Measurements from ENCODE around the gene METTL8. TPM values are rescaled to one million over a fixed set of nuclear protein-coding genes. Genes with fewer than 3 reads are reported as not detected.
A peak's percentile ranks its signal among the peaks of the same experiment; 100 is the strongest.

Gene METTL8
- total RNA-seq, 1 experiment from 2014 or later: 55.1 TPM

DNA sequence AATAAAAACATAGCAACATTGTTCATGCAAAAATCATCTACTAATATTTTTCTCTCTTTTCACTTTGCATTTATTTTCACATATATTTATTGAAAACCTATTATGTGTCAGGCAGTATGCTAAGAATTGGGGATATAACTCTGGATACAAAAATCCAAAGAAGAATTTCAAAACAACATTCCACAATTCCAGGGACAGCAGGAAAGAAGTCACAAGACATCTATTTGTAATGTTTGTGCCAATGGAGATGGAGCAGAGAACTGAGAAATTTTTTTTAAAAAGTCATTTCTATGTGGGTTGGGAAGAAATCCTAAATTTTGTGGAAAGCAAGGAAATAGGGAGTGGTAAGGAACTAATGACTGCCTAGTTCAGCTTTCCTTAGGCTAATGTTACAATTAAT is 144.5 kb downstream of the METTL8 start:
- no peaks in the 10 kb centered on the region for H3K27me3 Mint-ChIP-seq (ENCODE audit: insufficient read depth, unreplicated experiment)
- intact Hi-C loops (cut with micrococcal nuclease): no loop called here
- ChIA-PET CTCF (interaction anchor here (0.7 kb wide), 1 partner anchor 1137 kb away, joined by 3 read pairs; no protein-coding TSS in a partner anchor), POLR2A (interaction anchor here (0.6 to 0.7 kb wide), 2 partner anchors 54 to 268 kb away, joined by 3 to 4 read pairs; no protein-coding TSS in a partner anchor)
- H3K36me3 Mint-ChIP-seq (ENCODE audit: insufficient read depth, unreplicated experiment): no peaks in the 10 kb centered on the region
- no peak overlapping the region for H3K27ac Mint-ChIP-seq (ENCODE audit: low read depth, unreplicated experiment)
- DNase-seq (ENCODE audit: unreplicated experiment): no peak
- no peak overlapping the region for H3K4me3 Mint-ChIP-seq (ENCODE audit: unreplicated experiment)
- no peaks in the 10 kb centered on the region for H3K9me3 Mint-ChIP-seq (ENCODE audit: unreplicated experiment)
- no TSS peak for BruUV-seq (replicated peaks)
- no peak for TF ChIP-seq CTCF (IDR thresholded peaks at IDR 0.05; ENCODE audit: unreplicated experiment)
- H3K4me1 Mint-ChIP-seq (ENCODE audit: insufficient read depth, unreplicated experiment): peaks cover 6% of the 10 kb centered on the region

DNA sequence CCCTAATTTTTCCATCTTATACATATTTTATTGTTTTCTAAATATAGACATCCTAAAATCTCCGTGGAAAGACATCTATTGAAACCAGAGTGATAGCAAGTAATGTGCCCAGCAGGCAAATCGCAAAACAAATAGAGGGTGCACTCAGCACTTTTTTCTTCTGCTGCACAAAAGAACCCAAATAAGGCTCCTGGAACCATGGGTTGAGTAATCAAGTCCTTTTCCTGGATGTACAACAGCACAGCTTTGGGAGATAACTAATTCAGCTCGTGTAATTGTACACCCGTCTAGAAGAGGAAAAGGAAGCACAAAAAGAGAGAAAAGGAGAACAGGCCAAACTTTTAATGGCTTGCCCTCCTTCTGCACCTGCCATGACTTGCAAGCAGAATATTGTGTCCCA is 146.2 kb downstream of the METTL8 start:
- intact Hi-C loops (cut with micrococcal nuclease): no loop called here
- no peaks in the 10 kb centered on the region for H3K27me3 Mint-ChIP-seq (ENCODE audit: insufficient read depth, unreplicated experiment)
- peaks cover 6% of the 10 kb centered on the region for H3K4me1 Mint-ChIP-seq (ENCODE audit: insufficient read depth, unreplicated experiment)
- peak overlapping the region; percentile 4 for H3K27ac Mint-ChIP-seq (ENCODE audit: low read depth, unreplicated experiment)
- ChIA-PET CTCF (interaction anchor here (0.6 to 1.3 kb wide), 2 partner anchors 21 to 129 kb away, joined by 4 to 6 read pairs; no protein-coding TSS in a partner anchor), POLR2A (interaction anchor here (0.5 to 1.6 kb wide), 8 partner anchors 9 to 128 kb away, joined by 3 to 8 read pairs (median 4); no protein-coding TSS in a partner anchor)
- no peaks in the 10 kb centered on the region for H3K9me3 Mint-ChIP-seq (ENCODE audit: unreplicated experiment)
- H3K36me3 Mint-ChIP-seq (ENCODE audit: insufficient read depth, unreplicated experiment): no peaks in the 10 kb centered on the region
- BruUV-seq (replicated peaks): no TSS peak
- no peak for DNase-seq (ENCODE audit: unreplicated experiment)
- no peak for TF ChIP-seq CTCF (IDR thresholded peaks at IDR 0.05; ENCODE audit: unreplicated experiment)
- H3K4me3 Mint-ChIP-seq (ENCODE audit: unreplicated experiment): no peak overlapping the region

GRCh38 chr2:171287036-171287571 is 146.7 kb downstream of the METTL8 start:
- intact Hi-C loops (cut with micrococcal nuclease): no loop called here
- Mint-ChIP-seq H3K4me1 (ENCODE audit: insufficient read depth, unreplicated experiment) (peaks cover 6% of the 10 kb centered on the region), H3K27ac (ENCODE audit: low read depth, unreplicated experiment) (peak overlapping the region; percentile 4), H3K9me3 (ENCODE audit: unreplicated experiment) (no peaks in the 10 kb centered on the region), H3K4me3 (ENCODE audit: unreplicated experiment) (no peak overlapping the region), H3K27me3 (ENCODE audit: insufficient read depth, unreplicated experiment) (no peaks in the 10 kb centered on the region), H3K36me3 (ENCODE audit: insufficient read depth, unreplicated experiment) (no peaks in the 10 kb centered on the region)
- POLR2A ChIA-PET: interaction anchor here (0.5 to 1.6 kb wide), 9 partner anchors 10 to 129 kb away, joined by 3 to 8 read pairs (median 4); no protein-coding TSS in a partner anchor
- BruUV-seq (replicated peaks): no TSS peak
- TF ChIP-seq CTCF (IDR thresholded peaks at IDR 0.05; ENCODE audit: unreplicated experiment): no peak
- CTCF ChIA-PET: interaction anchor here (0.6 to 1.3 kb wide), 3 partner anchors 14 to 130 kb away, joined by 3 to 6 read pairs (median 4); no protein-coding TSS in a partner anchor
- DNase-seq (ENCODE audit: unreplicated experiment): no peak

DNA sequence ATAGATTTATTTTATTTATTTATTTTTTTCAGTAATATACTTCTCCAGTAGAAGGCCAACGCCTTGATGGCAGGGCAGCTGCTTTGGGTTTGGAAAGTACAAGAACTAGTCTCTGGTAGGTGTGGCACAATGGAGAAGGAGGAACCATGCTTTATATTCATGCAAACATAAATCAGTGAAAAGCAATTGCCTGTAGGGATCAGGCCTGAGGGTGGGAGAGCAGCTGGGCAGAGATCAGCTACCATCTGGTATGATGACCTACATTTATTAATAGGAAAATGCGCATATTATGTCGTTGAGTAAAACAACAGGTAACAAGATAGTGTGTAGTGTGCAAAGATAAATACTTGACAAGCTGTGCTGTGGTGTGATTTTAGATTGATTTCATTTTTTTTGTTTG is 152.7 kb downstream of the METTL8 start:
- CTCF ChIA-PET: no interaction called here

More for the DNA sequence above, 152.7 kb downstream of the METTL8 start:
- no peaks in the 10 kb centered on the region for H3K27me3 Mint-ChIP-seq (ENCODE audit: insufficient read depth, unreplicated experiment)
- no TSS peak for BruUV-seq (replicated peaks)
- no peaks in the 10 kb centered on the region for H3K36me3 Mint-ChIP-seq (ENCODE audit: insufficient read depth, unreplicated experiment)
- TF ChIP-seq CTCF (IDR thresholded peaks at IDR 0.05; ENCODE audit: unreplicated experiment): no peak
- POLR2A ChIA-PET: no interaction called here
- DNase-seq (ENCODE audit: unreplicated experiment): no peak
- H3K9me3 Mint-ChIP-seq (ENCODE audit: unreplicated experiment): no peaks in the 10 kb centered on the region
- no peak overlapping the region for H3K27ac Mint-ChIP-seq (ENCODE audit: low read depth, unreplicated experiment)
- intact Hi-C loops (cut with micrococcal nuclease): no loop called here
- no peak overlapping the region for H3K4me3 Mint-ChIP-seq (ENCODE audit: unreplicated experiment)
- H3K4me1 Mint-ChIP-seq (ENCODE audit: insufficient read depth, unreplicated experiment): no peaks in the 10 kb centered on the region

Data from MCF 10A (cell line).